ENCODE results near the gene SAMD4A.

The SAMD4A gene

GRCh38 chr14:54637270-54638134 is 70.6 kb downstream of the SAMD4A start:
- DNase-seq (ENCODE audit: low spot score) = no peak

- no peak for DNase-seq (ENCODE audit: low spot score)
Observed at GRCh38 chr14:54638135-54638446, 71.2 kb downstream of the SAMD4A start.

GRCh38 chr14:54639611-54640010 is 72.7 kb downstream of the SAMD4A start:
- DNase-seq (ENCODE audit: low spot score) = no peak

GRCh38 chr14:54640506-54640905 is 73.6 kb downstream of the SAMD4A start:
- DNase-seq (ENCODE audit: low spot score) = no peak

- DNase-seq (ENCODE audit: low spot score) = no peak
Observed at GRCh38 chr14:54642121-54642520, 75.2 kb downstream of the SAMD4A start.

- no peak for DNase-seq (ENCODE audit: low spot score)
Observed at GRCh38 chr14:54642801-54643695, 76.1 kb downstream of the SAMD4A start.

GRCh38 chr14:54643696-54644176 is 76.8 kb downstream of the SAMD4A start:
- no peak for DNase-seq (ENCODE audit: low spot score)

GRCh38 chr14:54645639-54646038 is 78.7 kb downstream of the SAMD4A start:
- DNase-seq (ENCODE audit: low spot score) = no peak

- no peak for DNase-seq (ENCODE audit: low spot score)
Observed at GRCh38 chr14:54646626-54647025, 79.7 kb downstream of the SAMD4A start.

GRCh38 chr14:54647378-54647777 is 80.5 kb downstream of the SAMD4A start:
- DNase-seq (ENCODE audit: low spot score) = no peak

- no peak for DNase-seq (ENCODE audit: low spot score)
Observed at GRCh38 chr14:54649056-54649455, 82.1 kb downstream of the SAMD4A start.

GRCh38 chr14:54650331-54650958 is 83.5 kb downstream of the SAMD4A start:
- DNase-seq (ENCODE audit: low spot score) = no peak

- DNase-seq (ENCODE audit: low spot score) = no peak
Observed at GRCh38 chr14:54650959-54651351, 84.0 kb downstream of the SAMD4A start.

GRCh38 chr14:54651649-54652048 is 84.7 kb downstream of the SAMD4A start:
- no peak for DNase-seq (ENCODE audit: low spot score)

GRCh38 chr14:54652188-54652587 is 85.3 kb downstream of the SAMD4A start:
- peak; percentile 50 for DNase-seq (ENCODE audit: low spot score)

GRCh38 chr14:54652605-54653052 is 85.7 kb downstream of the SAMD4A start:
- DNase-seq (ENCODE audit: low spot score) = no peak

- peak; percentile 40 for DNase-seq (ENCODE audit: low spot score)
Observed at GRCh38 chr14:54653712-54654469, 87.0 kb downstream of the SAMD4A start.

- DNase-seq (ENCODE audit: low spot score) = no peak
Observed at GRCh38 chr14:54654605-54655004, 87.7 kb downstream of the SAMD4A start.

GRCh38 chr14:54658836-54659235 is 91.9 kb downstream of the SAMD4A start:
- no peak for DNase-seq (ENCODE audit: low spot score)

GRCh38 chr14:54659365-54659764 is 92.4 kb downstream of the SAMD4A start:
- no peak for DNase-seq (ENCODE audit: low spot score)

GRCh38 chr14:54660604-54661111 is 93.7 kb downstream of the SAMD4A start:
- DNase-seq (ENCODE audit: low spot score) = no peak

Data from HuH-7 (cell line).